HepG2 (cell line): Measurements from ENCODE around the gene ABCA2.

Source experiments
- PCBP2 ChIP-seq: fragments of 200-400 bp; formaldehyde crosslinking; optimal IDR thresholded peaks from 2 replicates; pipeline ENCODE3; 2018; ENCODE audit warnings: low read length, low read depth; ENCODE audit not compliant: poor library complexity, severe bottlenecking
- SUZ12 ChIP-seq: fragments of 150-350 bp; IDR thresholded peaks from 2 replicates; pipeline ENCODE4 v1.6.1; 2014; ENCODE audit warnings: low read depth, low read length
- TFDP2 ChIP-seq: sonication (generic); formaldehyde crosslinking; IDR thresholded peaks from 2 replicates; pipeline ENCODE4 v1.4.0; 2020; ENCODE audit warnings: missing genetic modification reagents
- ZNF44 ChIP-seq: sonication (generic); formaldehyde crosslinking; IDR thresholded peaks from 2 replicates; pipeline ENCODE4 v1.5.1; 2020; ENCODE audit warnings: mild to moderate bottlenecking, missing genetic modification reagents
- TF ChIP-seq, protein P1 (sequence below): sonication (generic); formaldehyde crosslinking; IDR thresholded peaks from 2 replicates; pipeline ENCODE4 v1.5.1; 2020; ENCODE audit warnings: mild to moderate bottlenecking, missing genetic modification reagents, moderate library complexity

DNA sequence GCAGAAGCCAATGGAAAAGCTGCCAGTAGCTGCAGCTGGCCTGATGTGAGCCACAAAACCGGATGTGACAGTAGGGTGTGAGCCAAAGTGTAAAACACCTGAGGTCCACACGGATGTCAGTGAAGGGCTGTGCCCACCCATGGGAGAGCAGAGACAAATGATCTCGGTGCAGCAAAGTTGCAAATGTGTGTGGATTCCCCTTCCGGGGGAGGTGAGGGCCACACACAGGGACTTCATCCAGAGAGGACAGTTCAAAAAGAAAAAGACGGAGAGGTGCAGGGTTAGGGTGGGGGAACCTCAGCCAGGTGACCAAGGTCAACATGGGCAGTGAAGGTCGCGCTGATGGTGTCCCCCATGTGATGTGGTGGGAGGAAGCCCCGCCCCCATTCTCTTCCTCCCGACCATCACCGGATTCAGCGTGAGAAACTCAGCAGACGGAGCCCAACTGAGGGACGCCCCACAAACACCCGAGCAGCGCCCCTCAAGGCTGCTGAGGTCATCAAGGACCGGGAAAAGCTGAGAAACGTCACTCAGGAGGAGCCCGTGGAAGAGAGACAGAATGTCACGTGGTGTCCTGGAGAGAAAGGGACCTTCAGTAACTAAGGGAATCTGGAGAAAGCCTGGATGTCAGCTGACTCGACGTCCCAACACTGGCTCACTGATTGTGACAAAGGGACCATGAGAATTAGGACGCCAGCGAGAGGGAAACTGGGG, 62.1 kb downstream of the ABCA2 start:
- TF ChIP-seq PCBP2 (no peak), SUZ12 (no peak), TFDP2 (CRISPR knock-in tag) (no peak), ZNF44 (CRISPR knock-in tag) (no peak)
- TF ChIP-seq, protein P1, sequence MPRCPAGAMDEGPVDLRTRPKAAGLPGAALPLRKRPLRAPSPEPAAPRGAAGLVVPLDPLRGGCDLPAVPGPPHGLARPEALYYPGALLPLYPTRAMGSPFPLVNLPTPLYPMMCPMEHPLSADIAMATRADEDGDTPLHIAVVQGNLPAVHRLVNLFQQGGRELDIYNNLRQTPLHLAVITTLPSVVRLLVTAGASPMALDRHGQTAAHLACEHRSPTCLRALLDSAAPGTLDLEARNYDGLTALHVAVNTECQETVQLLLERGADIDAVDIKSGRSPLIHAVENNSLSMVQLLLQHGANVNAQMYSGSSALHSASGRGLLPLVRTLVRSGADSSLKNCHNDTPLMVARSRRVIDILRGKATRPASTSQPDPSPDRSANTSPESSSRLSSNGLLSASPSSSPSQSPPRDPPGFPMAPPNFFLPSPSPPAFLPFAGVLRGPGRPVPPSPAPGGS (CRISPR knock-in tag): no peak
